IPS DF 4.7 (cell line): ENCODE data around the gene CYB5R3.
"Not testable (repeated sequence)": the region's sequence is repeated elsewhere in the genome, so short reads cannot be mapped to it uniquely, and the experiment has no call there.

Experiments used
- DNase-seq: peaks from one replicate; pipeline ENCODE4 v3.0.0-alpha.2; 2013; ENCODE audit warnings: low spot score; ENCODE audit errors: extremely low read depth

CYB5R3 gene

GRCh38 chr22:42624551-42625106, 24.6 kb downstream of the CYB5R3 start:
- DNase-seq = no peak

GRCh38 chr22:42623756-42624441, 25.3 kb downstream of the CYB5R3 start:
- DNase-seq = no peak

GRCh38 chr22:42623301-42623751, 25.9 kb downstream of the CYB5R3 start:
- DNase-seq = no peak

- no peak for DNase-seq
Observed at GRCh38 chr22:42622061-42622710, 27.0 kb downstream of the CYB5R3 start.

- no peak for DNase-seq
Observed at GRCh38 chr22:42621505-42622002, 27.6 kb downstream of the CYB5R3 start.

GRCh38 chr22:42620084-42620483, 29.1 kb downstream of the CYB5R3 start:
- no peak for DNase-seq

GRCh38 chr22:42619261-42620063, 29.7 kb downstream of the CYB5R3 start:
- DNase-seq = no peak

DNA sequence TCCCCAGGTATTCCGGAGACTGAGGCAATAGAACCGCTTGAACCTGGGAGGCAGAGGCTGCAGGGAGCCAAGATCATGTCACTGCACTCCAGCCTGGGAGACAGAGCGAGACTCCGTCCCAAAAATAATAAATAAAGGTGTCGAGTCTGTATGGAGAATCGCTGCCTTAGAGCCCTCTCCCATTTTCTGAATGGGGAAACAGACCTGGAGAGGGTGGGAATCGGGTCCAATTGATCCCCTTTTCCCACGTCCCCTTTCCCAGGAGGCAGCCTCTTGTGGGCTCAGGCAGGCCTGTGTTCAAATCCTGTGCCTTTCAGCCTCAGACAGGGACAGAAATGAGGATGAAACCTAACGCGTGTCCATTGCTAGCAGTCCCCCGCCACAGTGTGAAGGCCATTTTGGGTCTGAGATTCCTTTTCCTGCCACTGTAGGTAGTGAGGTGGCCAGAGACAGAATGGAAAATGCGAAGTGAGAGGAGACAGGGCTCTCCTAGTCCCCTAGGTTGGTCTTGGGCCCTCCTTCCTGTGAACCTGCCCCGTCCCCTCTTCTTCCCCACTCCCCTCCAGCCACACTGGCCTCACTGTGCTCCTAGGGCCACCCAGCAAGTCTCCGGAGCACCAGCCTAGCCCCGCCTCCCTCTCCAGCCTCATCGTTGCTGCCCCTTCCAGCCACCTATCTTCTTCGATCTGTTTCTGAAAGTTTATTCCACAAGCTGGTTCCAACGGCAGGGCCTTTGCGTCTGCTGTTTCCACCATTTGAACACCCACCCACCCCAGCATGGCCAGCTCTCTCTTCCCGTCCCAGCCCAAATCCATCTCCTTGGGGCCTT, 31.8 kb downstream of the CYB5R3 start:
- no peak for DNase-seq

DNA sequence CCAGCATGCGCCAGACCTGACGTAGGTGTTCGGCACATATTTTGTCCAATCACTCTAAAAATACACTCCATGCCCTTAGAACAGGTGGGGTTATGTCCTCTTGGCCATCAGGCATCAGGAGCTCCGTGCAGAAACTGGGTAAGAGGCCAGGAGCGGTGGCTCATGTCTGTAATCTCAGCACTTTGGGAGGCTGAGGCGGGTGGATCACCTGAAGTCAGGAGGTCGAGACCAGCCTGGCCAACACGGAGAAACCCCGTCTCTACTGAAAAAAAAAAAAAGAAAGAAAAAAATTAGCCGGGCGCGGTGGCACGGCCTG, 33.4 kb downstream of the CYB5R3 start:
- not testable (repeated sequence) for DNase-seq

- DNase-seq = peak; percentile 97
Observed at GRCh38 chr22:42615092-42615859, 33.9 kb downstream of the CYB5R3 start.

DNA sequence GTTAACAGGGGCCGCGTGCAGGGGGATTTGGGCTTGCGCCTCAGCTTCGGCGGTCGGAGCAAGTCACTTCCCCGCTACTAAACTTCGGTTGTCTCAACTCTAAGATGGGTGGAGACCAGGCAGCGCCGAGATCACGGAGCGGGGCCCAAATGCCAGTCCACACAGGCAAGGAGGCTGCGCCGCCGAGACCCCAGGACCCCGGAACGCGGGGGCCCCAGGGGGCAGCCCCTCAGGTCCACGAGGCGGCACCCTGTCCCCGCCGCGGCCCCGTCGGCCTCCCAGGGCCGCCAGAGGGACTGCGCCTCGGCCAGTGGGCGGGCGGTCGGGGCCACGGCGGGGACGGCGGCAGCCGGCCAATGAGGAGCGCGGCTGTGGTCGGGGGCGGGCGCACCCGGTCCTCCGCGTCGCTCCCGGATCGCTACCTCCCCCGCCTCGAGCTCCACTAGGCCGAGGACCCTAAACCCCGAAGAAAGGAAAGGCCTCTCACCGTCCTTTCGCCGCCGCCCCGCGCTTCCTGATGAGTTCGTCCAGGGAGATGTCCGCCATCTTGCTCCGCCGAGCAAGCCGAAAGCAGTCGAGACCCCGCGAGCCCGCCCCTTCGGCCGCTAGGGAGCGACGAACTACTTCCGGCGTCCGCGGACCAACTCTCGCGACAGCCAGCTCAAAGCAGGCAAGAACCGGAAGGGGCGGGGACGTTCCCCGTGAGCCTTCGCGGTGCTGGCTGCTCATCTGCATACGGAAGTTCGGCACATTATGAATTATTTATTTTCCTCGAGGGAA, 34.7 kb downstream of the CYB5R3 start, which contains the start of gene POLDIP3:
POLDIP3 (minus strand) TSS at position 572 of the 780 bp plus-strand sequence; CDS start at position 546, 26 bp downstream.
- peak; percentile 64 for DNase-seq

- no peak for DNase-seq
Observed at GRCh38 chr22:42613872-42614301, 35.3 kb downstream of the CYB5R3 start.

GRCh38 chr22:42612336-42612735, 36.9 kb downstream of the CYB5R3 start:
- no peak for DNase-seq

GRCh38 chr22:42611051-42611450, 38.1 kb downstream of the CYB5R3 start:
- DNase-seq = no peak

DNA sequence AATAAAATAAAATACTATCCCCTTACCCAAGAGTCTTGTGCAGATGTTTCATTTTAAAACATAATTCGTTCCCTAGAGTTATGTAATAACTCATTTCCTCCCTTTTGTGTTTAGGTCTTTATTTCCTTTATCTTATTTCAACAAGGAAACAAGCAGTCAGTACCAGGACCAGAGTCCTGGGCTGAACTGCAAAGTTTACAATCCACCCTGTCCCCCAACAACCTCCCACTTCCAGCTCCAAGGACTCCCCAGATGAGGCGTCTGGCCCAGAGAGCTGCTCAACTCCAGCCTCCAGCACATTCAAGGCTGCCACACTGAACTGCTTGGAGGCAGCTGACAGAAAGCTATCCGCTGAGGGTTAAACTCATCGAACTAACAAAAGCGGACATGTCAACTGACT, 39.0 kb downstream of the CYB5R3 start:
- no peak for DNase-seq

GRCh38 chr22:42608823-42609361, 40.3 kb downstream of the CYB5R3 start:
- DNase-seq = no peak

GRCh38 chr22:42608136-42608822, 40.9 kb downstream of the CYB5R3 start:
- no peak for DNase-seq

DNA sequence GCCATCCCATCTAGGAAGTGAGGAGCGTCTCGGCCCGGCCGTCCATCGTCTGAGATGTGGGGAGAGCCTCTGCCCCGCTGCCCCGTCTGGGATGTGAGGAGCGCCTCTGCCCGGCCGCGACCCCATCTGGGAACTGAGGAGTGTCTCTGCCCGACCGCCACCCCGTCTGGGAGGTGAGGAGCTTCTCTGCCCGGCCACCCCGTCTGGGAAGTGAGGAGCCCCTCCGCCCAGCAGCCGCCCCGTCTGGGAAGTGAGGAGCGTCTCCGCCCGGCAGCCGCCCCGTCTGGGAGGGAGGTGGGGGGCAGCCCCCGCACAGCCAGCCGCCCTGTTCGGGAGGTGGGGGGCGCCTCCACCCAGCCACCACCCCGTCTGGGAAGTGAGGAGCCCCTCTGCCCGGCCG, 41.6 kb downstream of the CYB5R3 start:
- DNase-seq = not testable (repeated sequence)
